ENCODE measurements around the gene DCST1.

Gene DCST1

GRCh38 chr1:155077758-155078445 is 44.3 kb downstream of the DCST1 start:
- DNase-seq = no peak

- DNase-seq = peak; percentile 56
Observed at GRCh38 chr1:155078469-155079209, 45.0 kb downstream of the DCST1 start, which contains the start of gene EFNA3. EFNA3 (plus strand) TSS chr1:155078837; CDS start chr1:155078942, 105 bp downstream.

DNA sequence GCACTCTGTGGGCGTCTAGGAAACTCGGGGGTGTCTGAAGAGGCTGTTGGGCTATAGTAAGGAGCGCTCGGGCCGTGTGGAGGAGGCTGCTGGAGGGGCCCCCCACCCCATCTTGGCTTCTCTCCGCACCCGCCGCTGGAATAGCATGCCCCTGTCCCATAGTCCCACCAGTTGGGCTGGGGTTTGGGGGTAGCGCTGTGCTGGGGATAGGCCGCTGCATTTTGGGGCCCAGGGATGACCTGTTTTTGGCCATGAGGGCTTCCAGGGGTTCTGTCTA is 45.5 kb downstream of the DCST1 start:
- no peak for DNase-seq

DNA sequence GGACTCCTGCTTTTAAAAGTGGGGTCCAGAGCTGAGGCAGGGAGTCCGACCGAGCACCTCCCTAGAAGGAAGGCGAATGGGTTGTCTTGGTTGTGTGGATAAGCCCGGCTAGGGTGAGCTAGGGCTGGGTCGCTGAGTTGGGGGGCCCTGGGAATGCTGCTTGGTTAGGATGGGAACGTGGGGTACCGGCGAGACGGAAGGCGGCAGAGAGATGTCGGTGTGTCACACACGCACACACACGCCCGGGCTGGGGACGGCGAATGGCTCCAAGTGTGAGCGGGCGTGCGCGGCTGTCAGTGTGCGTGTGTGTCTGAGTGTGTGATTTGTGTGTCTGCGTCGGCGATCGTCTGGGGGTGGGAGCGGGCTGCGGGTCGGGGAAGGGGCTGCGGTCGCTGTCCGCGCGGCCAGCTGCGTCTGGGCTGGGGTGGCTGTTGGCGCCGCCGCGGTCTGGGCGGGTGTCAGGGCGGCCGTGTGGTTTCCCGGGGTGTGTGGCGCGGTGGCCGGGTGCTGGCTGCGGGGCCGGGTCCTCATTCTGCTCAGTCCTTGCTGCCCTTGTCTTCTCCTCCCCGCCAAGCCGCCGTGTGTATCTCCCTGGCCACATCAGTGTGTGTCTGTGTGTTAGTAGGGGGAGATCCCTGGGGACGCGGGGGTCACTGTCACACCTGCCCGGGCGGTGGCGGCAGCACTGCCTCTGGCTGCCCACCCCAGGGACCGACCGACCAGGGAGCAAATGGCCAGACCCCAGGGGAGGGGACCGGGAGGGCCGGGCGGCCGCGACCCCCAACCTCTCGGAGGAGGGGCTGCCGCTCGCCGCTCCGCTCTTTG is 46.1 kb downstream of the DCST1 start:
- no peak for DNase-seq

- no peak for DNase-seq
Observed at GRCh38 chr1:155080312-155081228, 46.9 kb downstream of the DCST1 start.

- DNase-seq = no peak
Observed at GRCh38 chr1:155081472-155082300, 48.1 kb downstream of the DCST1 start.

DNA sequence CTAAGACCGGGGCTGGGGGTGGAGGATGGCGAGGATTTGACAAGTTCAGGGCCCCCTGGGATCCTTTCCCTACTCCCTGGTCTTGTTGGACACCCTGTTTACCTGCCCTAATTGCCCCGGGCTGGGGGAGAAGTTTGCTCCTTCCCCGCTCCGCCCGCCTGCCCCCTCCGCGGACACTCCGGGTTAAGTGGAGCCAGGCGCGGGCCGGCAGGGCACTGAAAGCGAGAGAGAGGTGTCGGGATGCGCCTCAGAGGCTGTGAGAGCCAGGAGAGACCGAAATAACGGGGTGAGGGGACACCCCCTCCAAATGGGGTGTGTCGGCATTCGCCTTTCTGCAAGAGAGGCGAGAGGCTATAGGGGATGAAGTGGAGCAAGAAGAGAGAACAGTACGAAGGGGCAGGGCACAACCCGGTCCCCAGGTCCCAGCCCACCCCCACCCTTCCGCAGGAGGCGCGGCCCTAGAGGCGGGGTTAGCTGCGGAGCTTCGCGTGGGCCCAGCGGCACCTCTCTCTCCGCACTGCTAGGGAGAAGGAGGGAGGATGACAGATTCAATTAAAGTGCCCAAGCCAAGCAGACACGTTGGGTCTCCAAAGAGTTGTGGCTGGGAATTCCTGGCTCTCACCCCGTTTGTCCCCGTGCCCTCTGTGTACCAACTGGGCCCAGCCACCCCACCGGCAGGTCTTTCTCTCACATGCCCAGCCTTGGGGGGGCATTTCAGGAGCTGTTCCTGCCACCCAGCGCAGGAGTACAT is 48.9 kb downstream of the DCST1 start:
- DNase-seq = no peak

GRCh38 chr1:155083052-155083541 is 49.5 kb downstream of the DCST1 start:
- no peak for DNase-seq

DNA sequence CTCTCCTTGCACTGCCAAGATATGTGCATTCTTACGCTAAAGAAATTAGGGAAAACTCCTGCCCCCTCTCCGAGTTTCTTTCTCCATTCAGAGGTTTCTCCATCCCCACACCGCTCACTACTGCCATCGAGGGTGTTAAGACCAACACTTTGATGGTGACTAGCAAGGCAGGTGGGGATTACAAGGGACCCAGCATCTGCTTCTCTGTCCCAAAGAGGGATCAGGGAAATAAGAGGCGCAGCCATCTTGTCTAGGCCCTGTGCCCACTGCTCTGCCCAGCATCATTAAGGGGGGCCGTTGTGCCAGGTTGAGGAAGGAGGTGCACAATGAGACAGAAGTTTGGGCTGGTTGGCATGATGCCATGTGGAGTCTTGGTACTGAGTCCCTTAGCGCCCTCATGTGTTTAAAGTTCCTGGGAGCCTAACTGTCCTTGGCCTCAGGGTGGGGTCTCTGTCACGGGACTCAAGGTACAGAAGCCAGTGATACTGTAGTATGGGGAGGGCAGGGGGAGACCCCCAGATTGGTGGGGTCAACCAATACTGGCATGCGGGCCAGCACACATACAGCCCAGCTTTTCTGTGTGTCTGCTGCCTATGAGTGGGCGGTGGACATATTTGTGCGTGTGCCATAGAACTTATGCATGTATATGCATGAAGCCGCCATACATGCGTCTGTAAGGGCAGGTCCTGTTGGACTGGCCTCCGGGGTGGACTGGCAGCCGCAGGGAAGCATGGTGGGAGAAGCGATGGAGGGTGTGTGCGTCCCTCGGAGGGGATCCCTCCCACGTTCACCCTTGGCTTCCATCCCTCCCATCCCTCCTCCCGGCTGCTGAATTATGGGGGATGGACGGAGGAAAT is 50.5 kb downstream of the DCST1 start:
- peak; percentile 46 for DNase-seq

- DNase-seq = peak; percentile 91
Observed at GRCh38 chr1:155084722-155085503, 51.3 kb downstream of the DCST1 start.

GRCh38 chr1:155085504-155086127 is 52.0 kb downstream of the DCST1 start:
- DNase-seq = peak; percentile 85

GRCh38 chr1:155086128-155086741 is 52.6 kb downstream of the DCST1 start:
- peak; percentile 82 for DNase-seq

GRCh38 chr1:155086856-155087535 is 53.4 kb downstream of the DCST1 start:
- DNase-seq = no peak

DNA sequence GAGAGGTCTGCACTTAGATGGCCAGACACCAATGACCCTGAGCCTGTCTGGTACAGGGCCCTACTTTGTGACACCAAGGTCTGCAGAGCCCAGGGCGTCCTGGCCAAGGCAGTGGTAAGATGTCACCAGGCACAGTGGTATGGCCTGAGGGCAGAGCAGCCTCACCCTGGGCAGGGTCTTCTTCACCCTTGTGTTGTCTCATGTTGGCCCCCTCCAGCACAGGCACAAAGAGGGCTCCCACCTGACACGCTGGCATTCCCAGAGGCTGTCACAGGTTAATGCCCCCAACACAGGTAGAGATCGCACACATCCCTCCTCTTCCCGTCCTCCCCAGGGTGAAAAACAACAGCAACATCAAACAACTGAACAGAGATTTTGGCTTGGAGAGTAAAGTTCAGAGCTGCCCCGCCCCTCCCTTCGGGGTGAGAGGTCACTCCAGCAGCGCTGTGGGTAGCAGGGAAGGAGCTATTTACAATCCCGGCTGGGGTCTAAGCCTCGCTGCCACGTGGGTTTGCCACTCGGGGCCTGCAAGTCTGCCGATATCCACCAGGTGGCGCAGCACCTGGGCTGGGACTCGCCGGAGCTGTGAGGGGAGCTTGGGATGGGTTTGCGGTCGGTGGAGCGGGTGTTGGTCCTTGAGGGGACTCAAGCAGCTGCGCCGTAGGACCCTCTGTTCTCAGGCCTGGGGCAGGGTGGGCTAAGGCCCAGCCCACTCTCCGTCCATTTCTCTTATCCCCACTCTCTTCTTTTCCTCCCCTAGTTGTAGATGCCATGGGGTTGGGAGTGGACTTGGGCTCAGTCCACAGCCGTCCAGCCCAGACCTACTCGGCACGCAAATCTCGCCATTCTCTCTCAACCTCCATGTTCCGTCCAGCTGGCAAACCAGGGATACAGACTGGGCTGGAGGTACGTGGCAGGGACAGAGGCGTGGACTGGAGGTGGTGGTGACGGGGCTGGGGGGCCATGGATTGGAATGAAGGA is 57.7 kb downstream of the DCST1 start:
- DNase-seq = peak; percentile 82

- no peak for DNase-seq
Observed at GRCh38 chr1:155092131-155092530, 58.5 kb downstream of the DCST1 start.

- DNase-seq = no peak
Observed at GRCh38 chr1:155092641-155093040, 59.0 kb downstream of the DCST1 start.
